Esophagus muscularis mucosa (tissue), 3 donors: ENCODE results near the gene KIF3B.

ENCODE experiments used
- CTCF ChIP-seq, 3 experiments: fragments of 200-600 bp in 2 of 3; fragments of 450-650 bp in 1 of 3; sonication (generic) in 2 of 3; IDR thresholded peaks; one replicate each; pipeline ENCODE4 v1.5.1; 2017 to 2019; ENCODE audit warnings: antibody characterized with exemption in 3 of 3, mild to moderate bottlenecking in 2 of 3, moderate library complexity in 1 of 3
- POLR2AphosphoS5 ChIP-seq, 2 donors: sonication (generic); formaldehyde crosslinking; IDR thresholded peaks; one replicate each; pipeline ENCODE4 v1.6.1; 2017; ENCODE audit warnings: antibody characterized with exemption in 2 of 2

GRCh38 chr20:32357375-32357868, 80.0 kb downstream of the KIF3B start:
- TF ChIP-seq CTCF (IDR thresholded peaks at IDR 0.05), result no peak
- no peak for TF ChIP-seq POLR2AphosphoS5 (IDR thresholded peaks at IDR 0.05)
